Neural cell (in vitro differentiated cells): ENCODE results near the gene HSPB7. TPM values are rescaled to one million over a fixed set of nuclear protein-coding genes. Genes with fewer than 3 reads are reported as not detected.

Experiments used
- H2AFZ ChIP-seq: fragments of 200-600, 300-800 bp; sonication (generic), shearing (Covaris generic); 2 replicates; pipeline ENCODE4 v1.6.0; 2014; ENCODE audit warnings: low read depth, mild to moderate bottlenecking, antibody characterized with exemption, low read length, moderate library complexity
- H3F3A ChIP-seq: fragments of 200-600 bp; shearing (Covaris generic); 2 replicates; pipeline ENCODE4 v1.6.1; 2016; ENCODE audit warnings: mild to moderate bottlenecking, moderate library complexity, mixed read lengths, antibody characterized with exemption, low read length; ENCODE audit not compliant: insufficient read depth, poor library complexity, severe bottlenecking
- H3K27ac ChIP-seq: fragments of 200-600, 300-800 bp; sonication (generic), shearing (Covaris generic); 2 replicates; pipeline ENCODE4 v1.5.1; 2014; ENCODE audit warnings: mild to moderate bottlenecking, low read length, moderate library complexity
- H3K27me3 ChIP-seq: fragments of 300-800, 200-600 bp; sonication (generic), shearing (Covaris generic); 2 replicates; pipeline ENCODE4 v1.6.0; 2014; ENCODE audit warnings: mild to moderate bottlenecking, low read depth, low read length, moderate library complexity; ENCODE audit not compliant: insufficient read depth
- H3K36me3 ChIP-seq: fragments of 300-800, 200-600 bp; sonication (generic), shearing (Covaris generic); 2 replicates; pipeline ENCODE4 v1.5.1; 2014; ENCODE audit warnings: mild to moderate bottlenecking, antibody characterized with exemption, low read length, moderate library complexity; ENCODE audit not compliant: insufficient read depth
- H3K4me2 ChIP-seq: fragments of 300-800, 200-600 bp; sonication (generic), shearing (Covaris generic); 2 replicates; pipeline ENCODE4 v1.6.0; 2014; ENCODE audit warnings: mild to moderate bottlenecking, low read length
- H3K4me3 ChIP-seq: fragments of 300-800, 200-600 bp; sonication (generic), shearing (Covaris generic); 2 replicates; pipeline ENCODE4 v1.5.1; 2014; ENCODE audit warnings: mild to moderate bottlenecking, low read length, moderate library complexity
- H3K79me2 ChIP-seq: fragments of 200-600 bp; shearing (Covaris generic); replicated peaks from 2 replicates; pipeline ENCODE4 v1.6.0; 2014; ENCODE audit warnings: mild to moderate bottlenecking, low read length, moderate library complexity; ENCODE audit not compliant: insufficient read depth
- H3K9ac ChIP-seq: fragments of 300-800, 200-600 bp; sonication (generic), shearing (Covaris generic); 2 replicates; pipeline ENCODE4 v1.6.1; 2016; ENCODE audit warnings: mild to moderate bottlenecking, low read length, mixed read lengths
- H3K9me2 ChIP-seq: fragments of 200-600 bp; shearing (Covaris generic); 2 replicates; pipeline ENCODE4 v1.6.1; 2016; ENCODE audit warnings: mild to moderate bottlenecking, low read length, mixed read lengths; ENCODE audit not compliant: insufficient read depth
- H3K9me3 ChIP-seq: fragments of 200-600, 300-800 bp; sonication (generic), shearing (Covaris generic); 2 replicates; pipeline ENCODE4 v1.6.1; 2016; ENCODE audit warnings: mild to moderate bottlenecking, mixed run types, low read length, moderate library complexity, mixed read lengths
- H4K20me1 ChIP-seq: fragments of 200-600 bp; shearing (Covaris generic); 2 replicates; pipeline ENCODE4 v1.6.1; 2016; ENCODE audit warnings: mild to moderate bottlenecking, mixed run types; ENCODE audit not compliant: insufficient read depth
- EP300 ChIP-seq: fragments of 450-650 bp; conservative IDR thresholded peaks from 2 replicates; pipeline ENCODE4 v1.6.1; 2014; ENCODE audit warnings: antibody characterized with exemption, mild to moderate bottlenecking, moderate library complexity; ENCODE audit not compliant: poor library complexity, severe bottlenecking
- EZH2 ChIP-seq: fragments of 200-600, 300-800 bp; shearing (Covaris generic), sonication (generic); IDR thresholded peaks from 2 replicates; pipeline ENCODE4 v1.6.1; 2014; ENCODE audit warnings: antibody characterized with exemption, low read length, borderline replicate concordance, mild to moderate bottlenecking; ENCODE audit not compliant: insufficient read depth, poor library complexity, severe bottlenecking
- MXI1 ChIP-seq: fragments of 450-650 bp; conservative IDR thresholded peaks from 2 replicates; pipeline ENCODE4 v1.6.1; 2014; ENCODE audit warnings: antibody characterized with exemption, mild to moderate bottlenecking; ENCODE audit not compliant: poor library complexity, severe bottlenecking
- POLR2AphosphoS5 ChIP-seq: IDR thresholded peaks from 2 replicates; pipeline ENCODE4 v1.6.1; 2012
- RAD21 ChIP-seq: fragments of 450-650 bp; conservative IDR thresholded peaks from 2 replicates; pipeline ENCODE4 v1.6.1; 2014; ENCODE audit warnings: antibody characterized with exemption, mild to moderate bottlenecking, moderate library complexity
- SMC3 ChIP-seq: fragments of 450-650 bp; conservative IDR thresholded peaks from 2 replicates; pipeline ENCODE4 v1.6.1; 2014; ENCODE audit warnings: antibody characterized with exemption, mild to moderate bottlenecking, moderate library complexity; ENCODE audit not compliant: poor library complexity
- TAF1 ChIP-seq: IDR thresholded peaks from 2 replicates; pipeline ENCODE4 v1.6.1; 2012; ENCODE audit warnings: low read depth
- polyA plus RNA-seq: library from polyadenylated mRNA; depleted of rRNA; stranded (reverse); fragments of >200 nt; gene quantifications from 2 replicates; pipeline ENCODE4 v1.2.3, GENCODE V29; 2014
- TF ChIP-seq, protein P1 (sequence below): fragments of 450-650 bp; IDR thresholded peaks from 2 replicates; pipeline ENCODE4 v1.5.1; 2014; ENCODE audit warnings: antibody characterized with exemption, mild to moderate bottlenecking, moderate library complexity; ENCODE audit not compliant: poor library complexity, severe bottlenecking
- TF ChIP-seq, protein P2 (sequence below): IDR thresholded peaks from 2 replicates; pipeline ENCODE4 v1.6.1; 2012; ENCODE audit warnings: borderline replicate concordance

Gene HSPB7
- polyA plus RNA-seq, 1 donor from 2014 or later = not detected

GRCh38 chr1:16007671-16008341 lies 10.0 kb downstream of the HSPB7 start:
- Histone ChIP-seq H3K9me3 (no peaks in the 10 kb centered on the region), H3K36me3 (no peaks in the 10 kb centered on the region), H3K4me3 (no peak overlapping the region), H2AFZ (no peak overlapping the region), H3K79me2 (no peaks in the 10 kb centered on the region), H3K27ac (no peak overlapping the region), H3K9ac (no peak overlapping the region), H3K4me2 (no peak overlapping the region), H3K27me3 (no peaks in the 10 kb centered on the region), H4K20me1 (no peaks in the 10 kb centered on the region), H3F3A (no peaks in the 10 kb centered on the region), H3K9me2 (no peaks in the 10 kb centered on the region)
- TF ChIP-seq EP300 (no peak), SMC3 (no peak), TAF1 (no peak), POLR2AphosphoS5 (no peak), RAD21 (no peak)
- TF ChIP-seq, protein P1, sequence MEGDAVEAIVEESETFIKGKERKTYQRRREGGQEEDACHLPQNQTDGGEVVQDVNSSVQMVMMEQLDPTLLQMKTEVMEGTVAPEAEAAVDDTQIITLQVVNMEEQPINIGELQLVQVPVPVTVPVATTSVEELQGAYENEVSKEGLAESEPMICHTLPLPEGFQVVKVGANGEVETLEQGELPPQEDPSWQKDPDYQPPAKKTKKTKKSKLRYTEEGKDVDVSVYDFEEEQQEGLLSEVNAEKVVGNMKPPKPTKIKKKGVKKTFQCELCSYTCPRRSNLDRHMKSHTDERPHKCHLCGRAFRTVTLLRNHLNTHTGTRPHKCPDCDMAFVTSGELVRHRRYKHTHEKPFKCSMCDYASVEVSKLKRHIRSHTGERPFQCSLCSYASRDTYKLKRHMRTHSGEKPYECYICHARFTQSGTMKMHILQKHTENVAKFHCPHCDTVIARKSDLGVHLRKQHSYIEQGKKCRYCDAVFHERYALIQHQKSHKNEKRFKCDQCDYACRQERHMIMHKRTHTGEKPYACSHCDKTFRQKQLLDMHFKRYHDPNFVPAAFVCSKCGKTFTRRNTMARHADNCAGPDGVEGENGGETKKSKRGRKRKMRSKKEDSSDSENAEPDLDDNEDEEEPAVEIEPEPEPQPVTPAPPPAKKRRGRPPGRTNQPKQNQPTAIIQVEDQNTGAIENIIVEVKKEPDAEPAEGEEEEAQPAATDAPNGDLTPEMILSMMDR = no peak
- TF ChIP-seq, protein P2, sequence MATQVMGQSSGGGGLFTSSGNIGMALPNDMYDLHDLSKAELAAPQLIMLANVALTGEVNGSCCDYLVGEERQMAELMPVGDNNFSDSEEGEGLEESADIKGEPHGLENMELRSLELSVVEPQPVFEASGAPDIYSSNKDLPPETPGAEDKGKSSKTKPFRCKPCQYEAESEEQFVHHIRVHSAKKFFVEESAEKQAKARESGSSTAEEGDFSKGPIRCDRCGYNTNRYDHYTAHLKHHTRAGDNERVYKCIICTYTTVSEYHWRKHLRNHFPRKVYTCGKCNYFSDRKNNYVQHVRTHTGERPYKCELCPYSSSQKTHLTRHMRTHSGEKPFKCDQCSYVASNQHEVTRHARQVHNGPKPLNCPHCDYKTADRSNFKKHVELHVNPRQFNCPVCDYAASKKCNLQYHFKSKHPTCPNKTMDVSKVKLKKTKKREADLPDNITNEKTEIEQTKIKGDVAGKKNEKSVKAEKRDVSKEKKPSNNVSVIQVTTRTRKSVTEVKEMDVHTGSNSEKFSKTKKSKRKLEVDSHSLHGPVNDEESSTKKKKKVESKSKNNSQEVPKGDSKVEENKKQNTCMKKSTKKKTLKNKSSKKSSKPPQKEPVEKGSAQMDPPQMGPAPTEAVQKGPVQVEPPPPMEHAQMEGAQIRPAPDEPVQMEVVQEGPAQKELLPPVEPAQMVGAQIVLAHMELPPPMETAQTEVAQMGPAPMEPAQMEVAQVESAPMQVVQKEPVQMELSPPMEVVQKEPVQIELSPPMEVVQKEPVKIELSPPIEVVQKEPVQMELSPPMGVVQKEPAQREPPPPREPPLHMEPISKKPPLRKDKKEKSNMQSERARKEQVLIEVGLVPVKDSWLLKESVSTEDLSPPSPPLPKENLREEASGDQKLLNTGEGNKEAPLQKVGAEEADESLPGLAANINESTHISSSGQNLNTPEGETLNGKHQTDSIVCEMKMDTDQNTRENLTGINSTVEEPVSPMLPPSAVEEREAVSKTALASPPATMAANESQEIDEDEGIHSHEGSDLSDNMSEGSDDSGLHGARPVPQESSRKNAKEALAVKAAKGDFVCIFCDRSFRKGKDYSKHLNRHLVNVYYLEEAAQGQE = no peak

DNA sequence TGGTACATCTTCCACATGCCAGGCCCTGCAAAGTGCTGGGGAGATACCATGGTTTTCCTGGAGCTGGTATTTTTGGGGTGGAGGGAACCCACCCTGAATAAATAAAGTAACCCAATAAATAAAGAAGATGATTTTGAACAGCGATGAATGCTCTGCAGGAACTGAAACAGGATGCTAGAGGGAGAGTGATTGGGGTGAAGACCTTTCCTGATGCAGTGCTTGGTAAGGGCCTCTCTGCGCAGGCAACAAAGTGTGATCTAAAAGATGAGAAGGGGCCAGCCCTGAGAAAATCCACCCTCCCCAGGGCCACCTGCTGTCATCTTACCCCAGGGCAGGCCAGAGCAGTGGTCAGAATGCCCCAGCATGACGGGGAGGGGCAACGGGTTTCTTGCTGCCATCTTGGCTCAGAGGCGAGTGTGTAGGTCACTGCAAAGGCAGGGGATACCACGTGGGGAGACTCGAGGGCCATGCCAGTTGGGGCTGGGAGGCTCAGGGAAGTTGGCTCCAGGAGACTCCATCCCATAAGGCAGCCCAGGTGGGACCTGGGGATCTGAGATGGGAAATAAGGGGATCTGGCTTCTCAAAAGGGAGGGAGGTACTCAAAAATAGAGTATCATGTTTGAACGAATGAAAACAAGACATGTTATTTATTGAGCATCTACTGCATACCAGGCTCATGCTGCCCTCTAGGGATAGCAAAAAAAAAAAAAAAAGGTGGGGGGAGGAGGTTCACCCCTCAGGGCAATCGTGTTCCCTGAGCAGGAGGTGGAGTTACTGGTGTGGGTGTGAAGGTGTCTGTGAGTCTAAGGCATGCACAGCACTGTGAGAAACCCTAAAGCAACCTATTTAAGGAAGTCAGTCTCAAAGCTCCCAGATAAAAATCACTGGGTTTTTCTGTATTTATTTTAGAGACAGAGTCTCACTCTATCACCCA lies 11.0 kb downstream of the HSPB7 start:
- Histone ChIP-seq H3K79me2 (no peaks in the 10 kb centered on the region), H4K20me1 (no peaks in the 10 kb centered on the region), H3F3A (no peaks in the 10 kb centered on the region), H3K9me2 (no peaks in the 10 kb centered on the region), H3K4me2 (no peak overlapping the region), H2AFZ (no peak overlapping the region), H3K9ac (no peak overlapping the region), H3K36me3 (no peaks in the 10 kb centered on the region), H3K4me3 (no peak overlapping the region), H3K27me3 (no peaks in the 10 kb centered on the region), H3K27ac (no peak overlapping the region), H3K9me3 (no peaks in the 10 kb centered on the region)
- TF ChIP-seq TAF1 (no peak), EZH2 (no peak), MXI1 (no peak), EP300 (no peak), SMC3 (no peak), POLR2AphosphoS5 (no peak), RAD21 (no peak)
- TF ChIP-seq, protein P1 = no peak
- TF ChIP-seq, protein P2 = no peak
